ENCODE results near the gene AGBL1.

DNA sequence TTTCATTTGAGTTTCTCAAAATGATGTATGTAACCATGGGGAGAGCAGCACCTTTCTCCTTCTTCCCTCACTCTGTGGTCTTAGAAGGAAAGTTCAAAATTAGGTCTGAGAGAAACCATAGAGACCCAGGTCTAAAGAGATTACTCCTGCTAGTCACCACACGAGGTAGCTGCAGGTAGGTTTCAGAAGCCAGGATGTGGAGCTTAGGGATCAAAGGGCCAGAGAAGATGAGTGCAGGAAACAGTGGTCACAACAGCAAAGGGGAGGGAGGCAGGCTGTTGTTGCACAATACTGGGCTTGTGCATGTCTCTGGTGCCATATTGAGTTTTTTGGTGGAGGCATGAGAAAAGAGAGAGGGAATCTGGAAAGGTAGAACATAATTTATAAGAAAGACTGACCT, 583.6 kb downstream of the AGBL1 start:
- TF ChIP-seq, protein P1, sequence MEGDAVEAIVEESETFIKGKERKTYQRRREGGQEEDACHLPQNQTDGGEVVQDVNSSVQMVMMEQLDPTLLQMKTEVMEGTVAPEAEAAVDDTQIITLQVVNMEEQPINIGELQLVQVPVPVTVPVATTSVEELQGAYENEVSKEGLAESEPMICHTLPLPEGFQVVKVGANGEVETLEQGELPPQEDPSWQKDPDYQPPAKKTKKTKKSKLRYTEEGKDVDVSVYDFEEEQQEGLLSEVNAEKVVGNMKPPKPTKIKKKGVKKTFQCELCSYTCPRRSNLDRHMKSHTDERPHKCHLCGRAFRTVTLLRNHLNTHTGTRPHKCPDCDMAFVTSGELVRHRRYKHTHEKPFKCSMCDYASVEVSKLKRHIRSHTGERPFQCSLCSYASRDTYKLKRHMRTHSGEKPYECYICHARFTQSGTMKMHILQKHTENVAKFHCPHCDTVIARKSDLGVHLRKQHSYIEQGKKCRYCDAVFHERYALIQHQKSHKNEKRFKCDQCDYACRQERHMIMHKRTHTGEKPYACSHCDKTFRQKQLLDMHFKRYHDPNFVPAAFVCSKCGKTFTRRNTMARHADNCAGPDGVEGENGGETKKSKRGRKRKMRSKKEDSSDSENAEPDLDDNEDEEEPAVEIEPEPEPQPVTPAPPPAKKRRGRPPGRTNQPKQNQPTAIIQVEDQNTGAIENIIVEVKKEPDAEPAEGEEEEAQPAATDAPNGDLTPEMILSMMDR (IDR thresholded peaks at IDR 0.05) = no peak
- TF ChIP-seq EP300 (IDR thresholded peaks at IDR 0.05; ENCODE audit: low read depth) (no peak), POLR2A (IDR thresholded peaks at IDR 0.05) (no peak), POLR2AphosphoS5 (IDR thresholded peaks at IDR 0.05) (no peak)

Data from transverse colon (tissue), 4 donors.